ENCODE results near the gene LGALS3.
A peak's percentile ranks its signal among the peaks of the same experiment; 100 is the strongest.

The LGALS3 gene

DNA sequence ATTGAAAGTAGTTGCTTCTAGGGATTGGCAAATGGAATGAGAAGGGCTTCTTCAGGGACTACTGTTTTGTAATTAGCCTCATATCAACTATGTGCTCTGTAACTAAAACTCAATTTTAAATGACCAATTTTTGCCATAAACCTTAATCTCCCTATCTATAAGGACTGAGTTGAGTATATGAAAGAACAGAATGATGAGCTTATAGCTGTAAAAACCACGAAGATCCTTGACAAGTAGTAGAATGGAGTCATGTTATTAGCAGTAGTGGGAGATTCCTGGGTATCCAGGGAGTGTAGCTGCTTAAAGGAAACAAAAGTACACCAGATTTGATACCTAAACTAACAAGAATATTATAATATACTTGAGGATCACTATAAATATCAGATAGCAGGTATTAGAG is 28.0 kb downstream of the LGALS3 start:
- H3K4me1 Mint-ChIP-seq, result peaks cover 0 to 2% of the 10 kb centered on the region in 2 donors
- DNase-seq, result no peak
- no peaks in the 10 kb centered on the region for H3K9me3 Mint-ChIP-seq
- no peak for ATAC-seq (replicated peaks)
- no peak overlapping the region for H3K4me3 Mint-ChIP-seq
- H3K27ac Mint-ChIP-seq, result peak overlapping the region; percentile 53
- H3K27me3 Mint-ChIP-seq, result no peaks in the 10 kb centered on the region
- no peaks in the 10 kb centered on the region for H3K36me3 Mint-ChIP-seq

- ATAC-seq (replicated peaks) (no peak), DNase-seq (no peak)
- Mint-ChIP-seq H3K27me3 (no peaks in the 10 kb centered on the region), H3K4me1 (peaks cover 0 to 2% of the 10 kb centered on the region in 2 donors), H3K36me3 (no peaks in the 10 kb centered on the region), H3K4me3 (no peak overlapping the region), H3K27ac (no peak overlapping the region), H3K9me3 (no peaks in the 10 kb centered on the region)
Observed at GRCh38 chr14:55158412-55158811, 29.4 kb downstream of the LGALS3 start.

DNA sequence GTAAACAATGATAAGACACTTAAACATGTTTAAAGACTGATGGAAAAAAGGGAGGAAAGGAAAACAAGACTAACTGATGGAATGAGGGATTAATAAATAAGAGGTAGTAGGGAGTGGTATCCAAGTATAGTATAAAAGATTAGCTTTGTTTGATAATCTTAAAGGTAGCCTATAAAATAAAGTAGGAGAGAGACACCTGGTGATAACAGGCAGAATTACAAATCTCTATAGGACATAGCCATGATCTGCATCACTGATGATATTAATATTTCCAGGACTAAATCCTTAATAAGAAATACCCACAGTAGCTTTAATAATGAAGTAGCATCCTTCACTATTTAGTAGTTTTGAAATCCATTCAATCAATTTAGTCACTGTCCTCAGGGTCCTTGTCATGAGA is 31.9 kb downstream of the LGALS3 start:
- peak; percentile 43 to 69 for ATAC-seq (replicated peaks)
- DNase-seq, result no peak
- Mint-ChIP-seq H3K36me3 (no peaks in the 10 kb centered on the region), H3K27ac (no peak overlapping the region), H3K9me3 (no peaks in the 10 kb centered on the region), H3K27me3 (no peaks in the 10 kb centered on the region), H3K4me1 (peaks cover 0 to 2% of the 10 kb centered on the region in 2 donors), H3K4me3 (no peak overlapping the region)

DNA sequence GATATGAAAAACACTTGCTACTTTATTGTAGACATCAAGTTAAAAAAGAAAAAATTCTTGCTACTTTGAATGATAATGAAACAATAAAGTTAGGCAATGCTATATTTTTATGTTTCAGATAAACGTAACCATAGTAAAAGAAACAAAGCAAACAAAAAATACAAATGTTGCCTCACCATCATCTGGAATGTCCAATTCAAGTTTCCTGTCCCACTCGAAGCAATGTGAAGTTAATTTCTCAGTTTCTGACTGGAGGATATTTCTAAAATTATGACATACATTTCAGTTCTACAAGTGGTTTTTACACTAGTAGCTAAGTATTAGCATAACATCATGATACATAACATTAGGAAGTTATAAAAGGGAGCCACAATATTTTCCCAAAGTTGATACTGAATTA is 41.5 kb downstream of the LGALS3 start:
- Mint-ChIP-seq H3K36me3 (no peaks in the 10 kb centered on the region), H3K4me3 (no peak overlapping the region), H3K27ac (no peak overlapping the region), H3K4me1 (no peaks in the 10 kb centered on the region), H3K9me3 (no peaks in the 10 kb centered on the region), H3K27me3 (no peaks in the 10 kb centered on the region)
- no peak for ATAC-seq (replicated peaks)
- no peak for DNase-seq

DNA sequence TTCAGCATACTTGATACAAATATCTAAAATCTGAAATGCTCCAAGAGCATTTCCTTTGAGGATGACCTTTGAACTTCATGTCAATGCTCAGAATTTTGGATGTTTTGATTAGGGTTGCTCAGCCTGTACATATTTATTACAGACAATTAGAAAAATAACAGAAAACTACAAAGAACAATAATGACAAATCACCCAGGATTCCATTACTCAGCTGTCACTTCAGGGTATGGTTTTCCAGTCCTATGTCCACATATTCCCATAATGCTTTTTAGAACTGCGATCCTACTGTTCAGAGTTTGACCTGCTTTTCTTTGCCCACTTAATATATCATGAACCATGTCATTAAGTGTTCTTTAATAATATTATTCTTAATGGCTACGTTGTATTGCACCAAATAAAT is 51.0 kb downstream of the LGALS3 start:
- H3K9me3 Mint-ChIP-seq, result no peaks in the 10 kb centered on the region
- no peak for DNase-seq
- no peaks in the 10 kb centered on the region for H3K36me3 Mint-ChIP-seq
- H3K4me3 Mint-ChIP-seq, result no peak overlapping the region
- H3K27ac Mint-ChIP-seq, result no peak overlapping the region
- no peak for ATAC-seq (replicated peaks)
- H3K4me1 Mint-ChIP-seq, result peaks cover 4 to 7% of the 10 kb centered on the region in 2 donors
- no peaks in the 10 kb centered on the region for H3K27me3 Mint-ChIP-seq

GRCh38 chr14:55180434-55180833 is 51.4 kb downstream of the LGALS3 start:
- H3K4me3 Mint-ChIP-seq, result no peak overlapping the region
- H3K4me1 Mint-ChIP-seq, result peaks cover 4 to 7% of the 10 kb centered on the region in 2 donors
- no peak overlapping the region for H3K27ac Mint-ChIP-seq
- no peaks in the 10 kb centered on the region for H3K36me3 Mint-ChIP-seq
- H3K27me3 Mint-ChIP-seq, result no peaks in the 10 kb centered on the region
- ATAC-seq (replicated peaks) (peak; percentile 51 to 69), DNase-seq (no peak)
- no peaks in the 10 kb centered on the region for H3K9me3 Mint-ChIP-seq

DNA sequence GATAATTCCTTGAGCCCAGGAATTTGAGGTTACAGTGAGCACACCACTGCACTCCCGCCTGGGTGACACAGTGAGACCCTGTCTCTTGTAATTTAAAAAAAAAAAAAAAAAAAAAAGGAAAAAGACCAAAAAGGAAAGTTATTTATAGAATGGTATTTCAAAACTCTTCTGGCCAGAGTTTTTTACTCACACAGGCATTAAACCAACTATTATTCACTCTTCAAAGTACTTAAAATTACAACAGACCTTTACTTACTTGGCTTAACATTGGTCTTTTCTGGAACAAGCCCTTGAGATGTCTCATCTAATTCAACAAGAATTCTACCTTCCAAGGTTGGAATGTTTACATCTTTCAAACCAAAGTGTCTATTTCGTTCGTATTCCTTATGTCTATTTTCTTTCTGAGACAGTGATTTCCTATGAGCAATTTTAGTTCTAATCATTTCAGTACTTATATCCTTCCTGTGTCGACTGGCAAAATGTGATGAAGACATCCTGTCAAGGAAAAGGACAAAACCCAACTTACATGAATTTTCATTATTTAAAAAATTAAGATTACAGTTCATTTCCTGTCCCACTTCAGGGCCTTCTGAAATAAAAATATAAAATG is 59.7 kb downstream of the LGALS3 start:
- Mint-ChIP-seq H3K4me3 (no peak overlapping the region), H3K27ac (no peak overlapping the region), H3K36me3 (no peaks in the 10 kb centered on the region), H3K4me1 (peaks cover 5 to 7% of the 10 kb centered on the region in 2 donors), H3K27me3 (no peaks in the 10 kb centered on the region), H3K9me3 (peaks cover 0 to 4% of the 10 kb centered on the region in 2 donors)
- DNase-seq, result no peak
- ATAC-seq (replicated peaks), result no peak

- Mint-ChIP-seq H3K9me3 (peaks cover 0 to 4% of the 10 kb centered on the region in 2 donors), H3K27ac (no peak overlapping the region), H3K36me3 (no peaks in the 10 kb centered on the region), H3K27me3 (no peaks in the 10 kb centered on the region), H3K4me3 (peak overlapping the region; percentile 83 to 84), H3K4me1 (peaks cover 5 to 7% of the 10 kb centered on the region in 2 donors)
- ATAC-seq (replicated peaks) (no peak), DNase-seq (no peak)
Observed at GRCh38 chr14:55190906-55191202, 61.8 kb downstream of the LGALS3 start.

- H3K27ac Mint-ChIP-seq, result peak within 1 kb of the TSS; percentile 57
- peaks cover 0 to 4% of the 10 kb centered on the region in 2 donors for H3K9me3 Mint-ChIP-seq
- H3K36me3 Mint-ChIP-seq, result no peaks in the 10 kb centered on the region
- DNase-seq (peak; percentile 88), ATAC-seq (replicated peaks) (peak; percentile 99)
- H3K4me3 Mint-ChIP-seq, result peak within 1 kb of the TSS; percentile 83 to 84
- H3K27me3 Mint-ChIP-seq, result no peaks in the 10 kb centered on the region
- peaks cover 5 to 7% of the 10 kb centered on the region in 2 donors for H3K4me1 Mint-ChIP-seq
Observed at GRCh38 chr14:55191203-55192053, 62.4 kb downstream of the LGALS3 start, which contains the start of gene DLGAP5. DLGAP5 (minus strand) TSS chr14:55191585; CDS start chr14:55189179, 2,406 bp downstream.

GRCh38 chr14:55192054-55192621 is 63.1 kb downstream of the LGALS3 start:
- DNase-seq (no peak), ATAC-seq (replicated peaks) (no peak)
- H3K36me3 Mint-ChIP-seq, result no peaks in the 10 kb centered on the region
- no peaks in the 10 kb centered on the region for H3K27me3 Mint-ChIP-seq
- peak overlapping the region; percentile 57 for H3K27ac Mint-ChIP-seq
- H3K9me3 Mint-ChIP-seq, result peaks cover 0 to 4% of the 10 kb centered on the region in 2 donors
- peaks cover 5 to 7% of the 10 kb centered on the region in 2 donors for H3K4me1 Mint-ChIP-seq
- H3K4me3 Mint-ChIP-seq, result peak overlapping the region; percentile 83 to 84

DNA sequence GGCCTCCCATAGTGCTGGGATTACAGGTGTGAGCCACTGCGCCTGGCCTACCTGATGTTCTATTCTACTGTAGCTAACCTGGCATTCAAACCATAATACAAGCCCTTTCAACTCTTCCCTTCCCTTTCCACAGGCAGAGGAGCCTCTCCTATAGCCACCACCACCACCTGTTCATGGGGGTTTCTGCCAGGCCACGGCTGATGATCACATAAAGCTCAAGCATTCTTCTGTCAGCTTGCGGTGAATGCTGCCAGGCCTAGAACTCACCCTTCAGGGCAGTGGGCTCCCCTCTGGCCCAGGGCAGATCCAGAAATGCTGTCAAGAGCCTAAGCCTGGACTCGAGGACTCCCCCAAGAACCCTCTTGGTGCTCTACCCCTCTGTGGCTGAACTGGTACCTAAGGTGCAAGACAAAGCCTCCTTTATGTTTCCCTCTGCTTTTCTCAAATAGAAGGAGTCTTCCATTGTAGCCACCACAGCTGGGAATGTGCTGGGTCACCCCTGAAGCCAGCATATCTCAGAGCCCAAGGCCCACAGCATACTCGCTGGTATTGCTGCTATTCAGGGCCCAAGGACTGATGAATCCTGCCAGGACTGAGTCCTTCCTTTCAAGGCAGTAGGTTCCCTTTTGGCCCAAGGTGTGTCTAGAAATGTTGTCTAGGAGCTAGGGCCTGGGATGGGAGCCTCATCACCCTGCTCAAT is 65.8 kb downstream of the LGALS3 start:
- Mint-ChIP-seq H3K4me3 (no peak overlapping the region), H3K9me3 (peaks cover 0 to 4% of the 10 kb centered on the region in 2 donors), H3K4me1 (peaks cover 5 to 7% of the 10 kb centered on the region in 2 donors), H3K27me3 (no peaks in the 10 kb centered on the region), H3K36me3 (no peaks in the 10 kb centered on the region), H3K27ac (no peak overlapping the region)
- no peak for DNase-seq
- no peak for ATAC-seq (replicated peaks)
